Esophagus muscularis mucosa (tissue), 3 donors: ENCODE data around the gene CD68.

ENCODE experiments used
- POLR2A ChIP-seq: fragments of 450-650 bp; IDR thresholded peaks from one replicate; pipeline ENCODE4 v1.6.1; 2017; ENCODE audit warnings: antibody characterized with exemption, moderate library complexity, mild to moderate bottlenecking, low read depth
- POLR2AphosphoS5 ChIP-seq, 2 donors: sonication (generic); formaldehyde crosslinking; IDR thresholded peaks; one replicate each; pipeline ENCODE4 v1.6.1; 2017; ENCODE audit warnings: antibody characterized with exemption in 2 of 2
- TF ChIP-seq, protein P1 (sequence below), 3 experiments: fragments of 200-600 bp in 2 of 3; fragments of 450-650 bp in 1 of 3; sonication (generic) in 2 of 3; IDR thresholded peaks; one replicate each; pipeline ENCODE4 v1.5.1; 2017 to 2019; ENCODE audit warnings: antibody characterized with exemption in 3 of 3, mild to moderate bottlenecking in 2 of 3, moderate library complexity in 1 of 3

DNA sequence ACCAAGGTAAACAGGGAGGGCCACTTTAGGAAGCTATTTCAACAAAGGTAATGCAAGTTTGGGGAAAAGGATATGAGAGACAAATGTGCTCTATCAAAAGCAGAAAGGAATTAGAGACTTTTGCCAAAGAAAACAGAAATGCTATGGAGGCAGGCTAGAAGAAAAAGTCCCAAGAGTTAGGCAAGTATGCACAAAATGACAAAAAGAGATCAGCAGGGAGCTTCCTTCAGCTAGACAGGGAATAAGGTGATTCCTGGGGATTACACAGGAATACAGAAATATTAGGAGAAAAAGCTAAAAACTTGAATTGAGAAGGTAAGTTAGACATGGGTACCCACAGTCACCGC is 32.8 kb downstream of the CD68 start:
- no peak for TF ChIP-seq POLR2A
- TF ChIP-seq POLR2AphosphoS5 (IDR thresholded peaks at IDR 0.05) = no peak
- TF ChIP-seq, protein P1, sequence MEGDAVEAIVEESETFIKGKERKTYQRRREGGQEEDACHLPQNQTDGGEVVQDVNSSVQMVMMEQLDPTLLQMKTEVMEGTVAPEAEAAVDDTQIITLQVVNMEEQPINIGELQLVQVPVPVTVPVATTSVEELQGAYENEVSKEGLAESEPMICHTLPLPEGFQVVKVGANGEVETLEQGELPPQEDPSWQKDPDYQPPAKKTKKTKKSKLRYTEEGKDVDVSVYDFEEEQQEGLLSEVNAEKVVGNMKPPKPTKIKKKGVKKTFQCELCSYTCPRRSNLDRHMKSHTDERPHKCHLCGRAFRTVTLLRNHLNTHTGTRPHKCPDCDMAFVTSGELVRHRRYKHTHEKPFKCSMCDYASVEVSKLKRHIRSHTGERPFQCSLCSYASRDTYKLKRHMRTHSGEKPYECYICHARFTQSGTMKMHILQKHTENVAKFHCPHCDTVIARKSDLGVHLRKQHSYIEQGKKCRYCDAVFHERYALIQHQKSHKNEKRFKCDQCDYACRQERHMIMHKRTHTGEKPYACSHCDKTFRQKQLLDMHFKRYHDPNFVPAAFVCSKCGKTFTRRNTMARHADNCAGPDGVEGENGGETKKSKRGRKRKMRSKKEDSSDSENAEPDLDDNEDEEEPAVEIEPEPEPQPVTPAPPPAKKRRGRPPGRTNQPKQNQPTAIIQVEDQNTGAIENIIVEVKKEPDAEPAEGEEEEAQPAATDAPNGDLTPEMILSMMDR (IDR thresholded peaks at IDR 0.05) = no peak
